ENCODE data around the gene RNF6.
"Not testable (repeated sequence)": the region's sequence is repeated elsewhere in the genome, so short reads cannot be mapped to it uniquely, and the experiment has no call there.

The RNF6 gene

DNA sequence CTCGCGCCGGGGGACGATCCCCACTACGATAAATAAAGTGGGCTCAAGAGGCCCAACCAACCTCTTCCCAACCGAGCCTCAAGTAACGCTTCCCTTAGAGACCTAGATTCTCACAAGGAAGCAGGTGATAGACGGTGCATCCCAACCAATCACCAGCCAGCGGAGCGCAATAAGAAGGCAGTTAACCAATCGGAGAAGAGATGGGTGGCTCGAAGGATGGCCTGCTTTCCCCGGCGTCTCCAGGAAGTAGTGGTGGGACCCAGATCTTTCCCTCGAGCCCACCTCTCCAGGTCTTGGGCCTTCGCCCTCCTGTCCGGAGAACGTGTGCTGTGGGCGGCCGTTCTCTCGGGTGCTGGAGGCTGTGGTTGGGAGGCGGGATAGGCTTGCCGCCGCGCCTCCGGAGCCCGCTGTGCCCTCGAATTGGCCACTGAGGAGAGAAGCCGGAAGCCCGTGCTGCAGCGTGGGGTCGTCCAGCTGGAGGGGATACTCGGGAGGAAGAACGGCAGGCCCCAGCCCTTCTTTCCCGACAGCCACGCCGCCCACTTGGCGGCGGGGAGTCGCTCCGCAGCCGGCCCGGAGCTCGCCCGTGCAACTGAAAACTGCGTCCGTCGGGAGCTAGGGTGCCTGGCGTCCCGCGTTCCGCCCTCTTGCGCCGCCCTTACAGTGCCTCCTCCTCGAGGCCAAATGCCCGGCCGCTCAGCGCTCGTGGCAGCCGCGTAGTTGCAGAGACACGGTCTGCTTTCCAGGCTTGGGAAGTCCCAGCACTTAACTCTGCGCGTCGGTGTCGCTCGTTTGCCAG is at the start of gene RNF6:
Gene RNF6 (minus strand): TSS at position 594 of the 799 bp plus-strand sequence. CDS start 2,665 bp downstream, outside the sequence.
- DNase-seq (ENCODE audit: low read depth) = peak; percentile 72

DNA sequence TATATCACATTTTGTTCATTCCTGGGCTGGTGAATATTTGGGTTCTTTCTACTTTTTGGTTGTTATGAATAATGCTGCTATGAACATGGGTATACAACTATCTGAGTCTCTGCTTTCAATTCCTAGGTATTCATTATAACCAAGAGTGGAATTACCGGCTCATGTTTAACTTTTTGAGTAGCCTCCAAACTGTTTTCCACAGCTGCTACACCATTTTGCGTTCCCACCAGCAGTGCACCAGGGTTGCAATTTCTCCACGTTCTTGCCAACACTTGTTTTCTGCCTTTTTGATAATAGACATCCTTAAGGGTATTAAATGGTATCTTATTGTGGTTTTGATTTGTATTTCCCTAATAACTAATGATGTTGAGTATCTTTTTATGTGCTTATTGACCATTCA is 48.6 kb upstream of the RNF6 start:
- DNase-seq (ENCODE audit: low read depth) = no peak

- DNase-seq (ENCODE audit: low read depth) = no peak
These were observed 44.2 kb upstream of the RNF6 start for GRCh38 chr13:26266311-26266710.

- DNase-seq (ENCODE audit: low read depth) = no peak
These were observed 40.0 kb upstream of the RNF6 start for GRCh38 chr13:26262156-26262555.

DNA sequence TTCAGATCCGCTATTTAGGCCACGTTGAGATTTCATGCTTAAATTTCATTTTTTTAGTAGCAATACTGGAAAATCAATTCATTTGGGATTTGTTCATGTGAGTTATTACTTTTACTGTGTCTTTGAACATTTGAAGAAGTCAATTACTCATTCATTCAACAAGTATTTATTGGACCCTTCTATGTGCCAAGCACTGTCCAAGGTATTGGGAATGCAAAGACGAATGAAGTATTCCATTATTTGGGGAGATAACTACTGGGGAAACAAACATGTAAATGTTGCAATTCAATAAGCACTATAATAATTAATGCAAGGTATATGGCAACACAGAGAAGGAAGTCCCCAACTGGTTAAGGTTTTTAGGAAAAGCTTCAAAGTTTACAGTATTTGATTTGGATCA is 37.5 kb upstream of the RNF6 start:
- no peak for DNase-seq (ENCODE audit: low read depth)

- no peak for DNase-seq (ENCODE audit: low read depth)
These were observed 34.9 kb upstream of the RNF6 start for GRCh38 chr13:26257049-26257448.

- DNase-seq (ENCODE audit: low read depth) = no peak
These were observed 33.7 kb upstream of the RNF6 start for GRCh38 chr13:26255691-26256277.

- DNase-seq (ENCODE audit: low read depth) = no peak
These were observed 33.0 kb upstream of the RNF6 start for GRCh38 chr13:26255115-26255514.

DNA sequence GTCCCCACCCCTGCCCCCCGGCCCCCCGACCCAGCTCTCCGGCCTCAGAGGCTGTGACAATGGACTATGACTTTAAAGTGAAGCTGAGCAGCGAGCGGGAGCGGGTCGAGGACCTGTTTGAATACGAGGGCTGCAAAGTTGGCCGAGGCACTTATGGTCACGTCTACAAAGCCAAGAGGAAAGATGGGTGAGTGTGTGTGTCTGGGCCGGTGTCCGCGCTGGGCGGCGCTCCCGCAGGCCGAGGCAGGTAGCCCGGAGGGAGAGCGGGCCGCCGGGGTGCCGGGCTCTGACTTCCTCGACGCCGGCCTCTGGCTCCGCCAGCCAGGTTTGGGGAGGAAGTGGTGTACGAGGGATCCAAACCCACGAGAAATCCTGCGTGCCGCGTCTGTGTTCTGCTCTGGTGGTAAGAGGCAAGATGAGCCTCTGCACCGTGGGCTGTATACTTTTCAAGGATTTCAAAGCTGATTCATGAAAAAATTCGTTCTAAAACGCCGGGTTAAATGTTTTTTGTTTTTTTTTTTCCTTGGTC is 32.5 kb upstream of the RNF6 start:
- peak; percentile 10 for DNase-seq (ENCODE audit: low read depth)

DNA sequence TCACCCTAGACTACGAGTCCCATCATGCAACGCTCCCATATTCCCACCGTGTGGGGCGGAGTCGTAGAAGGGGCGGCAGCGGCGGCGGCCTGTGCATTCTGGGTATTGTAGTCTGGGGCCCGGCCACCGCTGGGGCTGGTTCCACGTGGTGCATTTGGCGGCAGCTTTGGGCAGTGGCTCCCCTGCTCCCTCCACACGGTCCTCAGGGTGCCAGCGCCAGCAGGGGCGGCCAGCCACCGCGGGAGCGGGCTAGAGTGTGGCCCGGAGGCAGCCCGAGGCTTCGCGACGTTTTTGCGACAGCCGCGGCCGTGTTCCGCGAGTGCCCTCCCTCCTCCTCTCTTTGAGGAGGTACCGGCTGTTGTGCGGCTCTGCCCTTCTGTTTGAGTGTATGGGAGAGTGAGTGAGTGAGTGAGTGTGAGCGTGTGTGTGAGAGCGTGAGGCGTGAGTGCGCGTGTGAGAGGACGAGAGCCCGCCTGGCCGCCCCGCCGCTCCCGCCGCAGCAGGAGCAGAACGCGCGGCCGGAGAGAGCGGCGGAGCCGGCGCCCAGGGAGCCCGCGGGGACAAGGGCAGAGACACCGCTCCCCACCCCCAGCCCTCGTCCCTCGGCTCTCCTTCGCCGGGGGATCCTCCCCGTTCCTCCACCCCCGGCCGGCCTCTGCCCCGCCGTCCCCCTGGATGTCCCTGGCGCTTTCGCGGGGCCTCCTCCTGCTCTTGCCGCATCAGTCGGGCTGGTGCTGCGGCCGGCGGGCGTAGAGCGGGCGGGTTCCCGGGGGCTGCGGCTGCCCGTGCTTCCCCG is 31.9 kb upstream of the RNF6 start, which contains the start of gene CDK8:
Gene CDK8 (plus strand): TSS at position 343 of the 796 bp plus-strand sequence. CDS start 513 bp downstream, outside the sequence.
- peak; percentile 81 for DNase-seq (ENCODE audit: low read depth)

- no peak for DNase-seq (ENCODE audit: low read depth)
These were observed 31.2 kb upstream of the RNF6 start for GRCh38 chr13:26253262-26253786.

DNA sequence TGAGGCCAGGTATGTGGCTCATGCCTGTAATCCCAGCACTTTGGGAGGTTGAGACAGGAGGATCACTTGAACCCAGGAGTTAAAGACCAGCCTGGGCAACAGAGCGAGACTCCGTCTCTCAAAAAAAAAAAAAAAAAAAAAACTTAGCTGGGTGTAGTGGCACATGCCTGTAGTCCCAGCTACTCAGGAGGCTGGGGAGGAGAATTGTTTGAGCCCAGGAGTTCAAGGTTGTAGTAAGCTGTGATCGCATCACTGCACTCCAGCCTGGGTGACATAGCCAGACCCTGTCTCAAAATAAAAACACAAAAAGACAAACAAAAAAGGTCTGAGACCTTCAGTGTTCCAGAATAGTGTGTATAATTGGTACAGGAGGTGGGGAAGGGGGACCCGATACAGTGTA is 29.9 kb upstream of the RNF6 start:
- not testable (repeated sequence) for DNase-seq (ENCODE audit: low read depth)

GRCh38 chr13:26249551-26249950 is 27.4 kb upstream of the RNF6 start:
- DNase-seq (ENCODE audit: low read depth) = no peak

DNA sequence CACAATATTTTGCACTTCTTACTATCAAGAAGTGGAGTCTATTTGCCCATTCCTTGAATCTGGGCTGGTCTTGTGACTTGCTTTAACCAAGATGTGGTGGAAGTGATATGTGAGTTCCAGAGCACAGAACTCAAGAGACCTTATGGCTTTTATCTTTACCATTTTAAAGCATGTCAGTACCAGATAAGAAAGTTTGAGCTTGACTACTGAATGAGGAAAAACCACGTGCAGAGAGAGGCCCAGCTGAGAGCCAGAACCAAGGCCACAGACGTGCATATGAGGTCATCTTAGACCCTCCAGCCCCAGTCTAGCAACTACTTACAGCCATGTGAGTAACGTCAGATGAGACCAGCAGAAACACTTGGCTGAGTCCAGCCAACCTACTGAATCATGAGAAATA is 25.5 kb upstream of the RNF6 start:
- DNase-seq (ENCODE audit: low read depth) = no peak

DNA sequence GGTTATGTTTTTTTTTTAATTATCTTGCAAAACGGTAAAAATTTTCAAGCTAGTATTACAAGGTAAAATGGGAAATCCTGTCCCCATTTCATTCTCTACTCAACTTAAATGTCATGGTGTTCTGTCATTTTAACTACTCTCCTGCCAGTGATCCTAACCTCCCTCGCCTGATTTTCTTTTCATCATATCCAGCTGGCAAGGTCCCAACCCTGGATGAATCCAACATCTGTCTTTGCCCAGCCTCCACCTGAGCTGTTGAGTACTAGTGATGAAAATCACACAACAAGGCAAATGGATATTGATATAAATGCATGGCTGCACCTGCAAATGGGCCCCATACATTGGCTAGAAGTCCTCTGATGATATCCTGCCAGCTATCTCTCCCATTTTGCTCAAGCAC is 24.9 kb upstream of the RNF6 start:
- no peak for DNase-seq (ENCODE audit: low read depth)

- DNase-seq (ENCODE audit: low read depth) = no peak
These were observed 24.0 kb upstream of the RNF6 start for GRCh38 chr13:26246154-26246553.

- DNase-seq (ENCODE audit: low read depth) = no peak
These were observed 14.2 kb upstream of the RNF6 start for GRCh38 chr13:26236296-26236695.

GRCh38 chr13:26230703-26231102 is 8.6 kb upstream of the RNF6 start:
- no peak for DNase-seq (ENCODE audit: low read depth)

- no peak for DNase-seq (ENCODE audit: low read depth)
These were observed 7.0 kb upstream of the RNF6 start for GRCh38 chr13:26229080-26229615.

- no peak for DNase-seq (ENCODE audit: low read depth)
These were observed 6.0 kb upstream of the RNF6 start for GRCh38 chr13:26228096-26228495.

DNA sequence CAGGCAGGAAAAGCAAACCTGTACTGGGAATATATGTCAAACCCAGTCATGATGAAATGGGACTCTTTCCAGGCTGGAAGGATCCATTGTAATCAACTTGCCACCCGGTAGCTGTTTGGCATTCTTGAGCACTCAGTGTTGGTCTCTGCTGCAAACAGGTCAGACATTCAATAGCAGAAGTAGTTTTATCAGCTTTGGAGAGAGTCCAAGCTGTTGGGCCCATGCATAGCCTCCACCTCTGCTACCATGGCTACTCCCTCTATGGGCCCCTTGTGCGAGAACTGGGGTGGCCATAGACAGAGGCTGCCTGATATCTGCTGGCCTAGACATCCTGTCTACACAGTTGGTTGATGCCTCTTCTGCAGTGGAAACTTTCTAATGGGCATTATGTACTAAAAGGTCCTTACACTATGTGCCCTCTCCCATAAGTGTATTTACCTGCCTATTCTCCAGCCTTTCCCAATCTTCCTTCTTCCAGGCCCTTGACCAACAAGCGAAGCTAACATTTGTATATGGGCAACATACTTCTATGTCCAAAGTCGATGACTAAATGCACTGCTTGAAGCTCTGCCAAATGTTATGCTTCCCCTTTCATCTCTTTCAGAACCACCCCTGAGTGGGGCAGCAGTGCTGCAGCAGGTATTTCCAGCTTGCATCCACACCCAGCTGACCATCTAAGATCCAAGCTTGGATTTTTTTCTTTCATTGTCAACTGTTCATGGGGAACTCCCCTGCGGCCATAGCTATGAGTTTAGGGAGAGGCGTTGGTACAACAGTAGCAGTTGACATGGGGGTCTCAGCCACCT is 5.3 kb upstream of the RNF6 start:
- no peak for DNase-seq (ENCODE audit: low read depth)

All from stimulated activated CD8-positive, alpha-beta memory T cell treated with anti-CD3 and anti-CD28 coated beads, Interleukin-4, amount 100 ng/mL, for 24 hours (primary cell).